IMR-90 (cell line): Measurements from ENCODE around the gene TOM1. TPM values are rescaled to one million over a fixed set of nuclear protein-coding genes. Genes with fewer than 3 reads are reported as not detected.

Experiments used
- ATAC-seq: fragments of 200-7000 bp; cut with Tn5 transposase; 2 replicates; pipeline ENCODE4 v1.9.1; 2020; ENCODE audit warnings: low read depth, mild to moderate bottlenecking, moderate library complexity
- BruUV-seq: library from RNA; stranded (reverse); fragments of 400-500 nt; replicated peaks from 2 replicates; lab custom pipeline; 2021; lab: Mats Ljungman, UMichigan
- CTCF ChIA-PET: fragments of 300-600 bp; formaldehyde crosslinking; extraction: SDS; loops from one replicate; lab custom pipeline; 2021; ENCODE audit warnings: antibody characterized with exemption; lab: Yijun Ruan, JAX
- POLR2A ChIA-PET: fragments of 300-600 bp; sonication (Branson Sonifier 250); formaldehyde crosslinking; loops from one replicate; lab custom pipeline; 2022; ENCODE audit warnings: antibody characterized with exemption; ENCODE audit not compliant: unreplicated experiment; lab: Charles Lee
- DNase-seq: peaks from one replicate; pipeline ENCODE4 v3.0.0; 2013
- H2AFZ ChIP-seq: replicated peaks from 2 replicates; pipeline ENCODE3; 2013; ENCODE audit warnings: low read length, mild to moderate bottlenecking; ENCODE audit not compliant: poor library complexity
- H2AK5ac ChIP-seq: 2 replicates; pipeline ENCODE4 v1.6.1; 2013; ENCODE audit warnings: low read depth, low read length, inconsistent platforms
- H2AK9ac ChIP-seq: replicated peaks from 2 replicates; pipeline ENCODE3; 2013; ENCODE audit warnings: mild to moderate bottlenecking, low read depth, low read length, moderate library complexity; ENCODE audit not compliant: poor library complexity
- H2BK120ac ChIP-seq: 2 replicates; pipeline ENCODE4 v1.6.1; 2013; ENCODE audit warnings: low read depth, low read length, inconsistent platforms
- H2BK15ac ChIP-seq: 3 replicates; pipeline ENCODE4 v1.6.1; 2013; ENCODE audit warnings: low read depth, low read length, inconsistent platforms
- H2BK20ac ChIP-seq: 2 replicates; pipeline ENCODE4 v1.6.1; 2013; ENCODE audit warnings: low read depth, mild to moderate bottlenecking, inconsistent platforms, low read length, moderate library complexity
- H2BK5ac ChIP-seq: 2 replicates; pipeline ENCODE4 v1.6.1; 2013; ENCODE audit warnings: mild to moderate bottlenecking, low read depth, low read length, inconsistent platforms; ENCODE audit not compliant: poor library complexity, severe bottlenecking
- H3K14ac ChIP-seq: replicated peaks from 2 replicates; pipeline ENCODE4 v1.6.1; 2013; ENCODE audit warnings: low read depth, low read length, inconsistent platforms
- H3K18ac ChIP-seq: 2 replicates; pipeline ENCODE4 v1.6.1; 2013; ENCODE audit warnings: low read depth, low read length, control low read depth
- H3K23ac ChIP-seq: 2 replicates; pipeline ENCODE4 v1.6.1; 2013; ENCODE audit warnings: low read depth, low read length, inconsistent platforms
- H3K27ac ChIP-seq: 2 replicates; pipeline ENCODE4 v1.5.1; 2013; ENCODE audit warnings: mild to moderate bottlenecking, control low read depth, low read length; ENCODE audit not compliant: insufficient read depth
- H3K27me3 ChIP-seq: 2 replicates; pipeline ENCODE4 v1.6.1; 2013; ENCODE audit warnings: low read length; ENCODE audit not compliant: control insufficient read depth, insufficient read depth
- H3K36me3 ChIP-seq: 2 replicates; pipeline ENCODE4 v1.6.1; 2013; ENCODE audit warnings: low read length, mixed read lengths; ENCODE audit not compliant: control insufficient read depth, insufficient read depth
- H3K4ac ChIP-seq: 2 replicates; pipeline ENCODE4 v1.6.1; 2013; ENCODE audit warnings: low read depth, low read length, inconsistent platforms
- H3K4me1 ChIP-seq: 2 replicates; pipeline ENCODE4 v1.6.1; 2013; ENCODE audit warnings: low read length, mixed read lengths; ENCODE audit not compliant: control insufficient read depth, insufficient read depth
- H3K4me2 ChIP-seq: 2 replicates; pipeline ENCODE4 v1.6.1; 2013; ENCODE audit warnings: low read depth, mild to moderate bottlenecking, control low read depth, low read length, moderate library complexity
- H3K4me3 ChIP-seq: 2 replicates; pipeline ENCODE4 v1.5.1; 2013; ENCODE audit warnings: low read depth, mild to moderate bottlenecking, control low read depth, low read length, moderate library complexity; ENCODE audit not compliant: insufficient read depth
- H3K56ac ChIP-seq: 2 replicates; pipeline ENCODE4 v1.6.1; 2013; ENCODE audit warnings: low read length, inconsistent platforms; ENCODE audit not compliant: insufficient read depth; ENCODE audit errors: extremely low read depth
- H3K79me1 ChIP-seq, 2 experiments: 2 replicates each; pipeline ENCODE4 v1.6.1; 2013; ENCODE audit warnings: low read length in 2 of 2, inconsistent platforms in 1 of 2, low read depth in 1 of 2
- H3K9ac ChIP-seq: 2 replicates; pipeline ENCODE4 v1.6.1; 2013; ENCODE audit warnings: low read depth, low read length, control low read depth
- H3K9me1 ChIP-seq: 2 replicates; pipeline ENCODE4 v1.6.1; 2013; ENCODE audit warnings: low read length, inconsistent platforms; ENCODE audit not compliant: insufficient read depth
- H3K9me3 ChIP-seq: 2 replicates; pipeline ENCODE4 v1.6.1; 2013; ENCODE audit warnings: low read length; ENCODE audit not compliant: control insufficient read depth, insufficient read depth
- H4K20me1 ChIP-seq: 2 replicates; pipeline ENCODE4 v1.6.1; 2013; ENCODE audit warnings: low read length, inconsistent platforms; ENCODE audit not compliant: insufficient read depth
- H4K5ac ChIP-seq: 2 replicates; pipeline ENCODE4 v1.6.1; 2013; ENCODE audit warnings: mild to moderate bottlenecking, low read depth, low read length, control low read depth
- H4K8ac ChIP-seq, 2 experiments: 2 replicates each; pipeline ENCODE4 v1.6.1; 2013; ENCODE audit warnings: low read depth in 2 of 2, low read length in 2 of 2, control low read depth in 1 of 2, inconsistent platforms in 1 of 2
- H4K91ac ChIP-seq: 2 replicates; pipeline ENCODE4 v1.6.1; 2013; ENCODE audit warnings: low read depth, low read length, inconsistent platforms; ENCODE audit not compliant: insufficient read depth
- BHLHE40 ChIP-seq: fragments of 150-350 bp; IDR thresholded peaks from 2 replicates; pipeline ENCODE4 v1.6.1; 2016; ENCODE audit warnings: mild to moderate bottlenecking, low read depth, low read length
- CEBPB ChIP-seq: IDR thresholded peaks from 2 replicates; pipeline ENCODE4 v1.6.1; 2012; ENCODE audit warnings: low read depth, low read length, improper control_type of control experiment
- CHD1 ChIP-seq: IDR thresholded peaks from 2 replicates; pipeline ENCODE4 v1.6.1; 2012; ENCODE audit warnings: low read depth, low read length, improper control_type of control experiment
- CTCF ChIP-seq: conservative IDR thresholded peaks from 2 replicates; pipeline ENCODE4 v1.5.1; 2012; ENCODE audit warnings: mild to moderate bottlenecking, low read depth, low read length, improper control_type of control experiment
- MAFK ChIP-seq: IDR thresholded peaks from 2 replicates; pipeline ENCODE4 v1.6.1; 2012; ENCODE audit warnings: low read depth, low read length, improper control_type of control experiment
- MXI1 ChIP-seq: IDR thresholded peaks from 2 replicates; pipeline ENCODE4 v1.6.1; 2012; ENCODE audit warnings: low read depth, mild to moderate bottlenecking, low read length, moderate library complexity, borderline replicate concordance
- WGBS, 2 experiments: methylation state at CpG; one replicate each; pipeline versions ENCODE4 v1.1.5 to v1.1.7; 2013; ENCODE audit warnings: missing lambda C conversion rate in 2 of 2; ENCODE audit not compliant: insufficient read length in 1 of 2; ENCODE audit errors: extremely low coverage in 2 of 2; 5-methylcytosine and 5-hydroxymethylcytosine counted together
- dilution Hi-C: fragments of 300-500 bp; cut with HindIII; formaldehyde crosslinking; loops from one replicate; pipeline ENCODE4 v1.14.3; 2018; ENCODE audit warnings: low sequenced_read_pairs; ENCODE audit not compliant: unreplicated experiment
- in situ Hi-C: fragments of 300-500 bp; cut with MboI; formaldehyde crosslinking; loops from 3 replicates; pipeline ENCODE4 v1.14.3; 2019; ENCODE audit warnings: low sequenced_read_pairs, inconsistent platforms, mixed read lengths
- intact Hi-C: fragments of 100-400 bp; cut with micrococcal nuclease; formaldehyde crosslinking; loops from 2 replicates; pipeline ENCODE4 v1.10.0; 2022
- polyA plus RNA-seq, 3 experiments: library from polyadenylated mRNA; depleted of rRNA; stranded (reverse); fragments of >200 nt; gene quantifications; 2 replicates each; pipeline ENCODE4 v1.2.3, GENCODE V29; 2012; ENCODE audit warnings: low replicate concordance in 1 of 3
- total RNA-seq: library from RNA; depleted of rRNA; stranded (reverse); fragments of >200 nt; gene quantifications from 2 replicates; pipeline ENCODE4 v1.2.3, GENCODE V29; 2012

Gene TOM1
- total and polyA plus RNA-seq, 2 of the 4 experiments (the other 2 are of a cell fraction): 38.0 to 46.4 TPM

DNA sequence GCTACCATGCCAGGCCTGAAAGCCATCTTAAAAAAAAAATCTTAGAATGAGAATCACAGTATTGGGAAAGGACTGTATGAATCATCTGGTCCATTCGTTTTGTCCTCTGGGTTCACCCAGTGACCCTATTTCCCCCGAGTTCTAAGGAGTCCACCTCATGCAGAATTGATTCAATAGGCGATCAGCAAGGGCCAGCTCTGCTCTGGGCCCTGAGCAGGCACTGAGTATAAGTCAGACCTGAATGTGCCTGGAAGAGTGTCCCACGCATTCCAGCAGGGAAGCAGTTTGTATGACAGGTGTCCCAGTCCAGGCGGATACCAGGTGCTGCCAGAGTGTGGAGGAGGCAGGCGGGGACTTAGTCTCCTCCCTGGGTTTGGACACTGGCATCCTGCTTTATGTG lies 80.3 kb downstream of the TOM1 start:
- DNase-seq (peak; percentile 17), ATAC-seq (no peak)
- Histone ChIP-seq H3K27me3 (no peaks in the 10 kb centered on the region), H3K9ac (peak overlapping the region; percentile 44), H2AK5ac (peak overlapping the region; percentile 94), H4K8ac (peak overlapping the region; percentile 70 to 84; a peak in 3 of 4 replicates), H2AK9ac (peak overlapping the region; percentile 87), H3K4me1 (peaks cover 38% of the 10 kb centered on the region), H3K36me3 (peaks cover 19% of the 10 kb centered on the region), H2BK20ac (peak overlapping the region; percentile 32; the same call in 1 of the 2 replicates), H4K91ac (peak overlapping the region; percentile 79), H3K27ac (peak overlapping the region; percentile 22; the same call in 1 of the 2 replicates), H3K14ac (peak overlapping the region; percentile 40; the same call in 1 of the 2 replicates), H3K18ac (peak overlapping the region; percentile 7; the same call in 1 of the 2 replicates), H3K79me1 (peaks cover 22 to 47% of the 10 kb centered on the region in 2 experiments), H3K4ac (peak overlapping the region; percentile 78), H2AFZ (peak overlapping the region; percentile 9), H3K4me2 (no peak overlapping the region), H3K9me3 (no peaks in the 10 kb centered on the region), H4K20me1 (peaks cover 8% of the 10 kb centered on the region; the same call in 1 of the 2 replicates), H2BK15ac (peak overlapping the region; percentile 79; the same call in 2 of the 3 replicates), H4K5ac (peak overlapping the region; percentile 45), H2BK120ac (peak overlapping the region; percentile 72), H2BK5ac (no peak overlapping the region), H3K9me1 (peaks cover 23% of the 10 kb centered on the region; the same call in 1 of the 2 replicates), H3K56ac (no peak overlapping the region), H3K4me3 (no peak overlapping the region), H3K23ac (no peak overlapping the region)
- in situ Hi-C loops: no loop called here
- ChIA-PET CTCF (interaction anchor here (1.0 to 1.2 kb wide), 2 partner anchors 10 to 29 kb away, joined by 4 to 5 read pairs; no protein-coding TSS in a partner anchor), POLR2A (interaction anchor here (0.5 kb wide), 1 partner anchor 1804 kb away, joined by 3 read pairs; no protein-coding TSS in a partner anchor)
- no TSS peak for BruUV-seq
- intact Hi-C loops: no loop called here
- dilution Hi-C loops: no loop called here
- 65% methylated on average over 3 of the region's 6 CpGs; no CpG with 5 or more reads in 1 of the 2 experiments for WGBS, 2 experiments
- TF ChIP-seq MAFK (no peak), BHLHE40 (no peak), MXI1 (no peak), CHD1 (no peak), CTCF (no peak), CEBPB (0 out of 2 replicates have a peak, but pooled peaks have one; percentile 30)
